Left colon (tissue), 2 donors: ENCODE results near the gene NTN3. TPM values are rescaled to one million over a fixed set of nuclear protein-coding genes. Genes with fewer than 3 reads are reported as not detected.
A peak's percentile ranks its signal among the peaks of the same experiment; 100 is the strongest.
"Not testable (repeated sequence)": the region's sequence is repeated elsewhere in the genome, so short reads cannot be mapped to it uniquely, and the experiment has no call there.

ENCODE experiments used
- ATAC-seq: fragments of 200-7000 bp; cut with Tn5 transposase; one replicate; pipeline ENCODE4 v1.9.1; 2020; ENCODE audit warnings: mild to moderate bottlenecking, moderate library complexity
- DNase-seq, 2 donors: peaks; one replicate each; pipeline ENCODE4 v3.0.0-alpha.2; 2020
- intact Hi-C, 2 donors: fragments of 100-400 bp; cut with DNase I in 1 of 2; cut with micrococcal nuclease in 1 of 2; formaldehyde crosslinking; loops; one replicate each; pipeline versions ENCODE4 v1.11.2 to v1.14.0; 2022; cut with DNase I, micrococcal nuclease
- total RNA-seq, 2 donors: library from RNA; stranded (reverse); fragmentation: NEBNext Ultra II Directional; extraction: Animal tissue kit (Norgen Biotek cat#: 25700); gene quantifications; one replicate each; pipeline ENCODE4 v1.2.1, GENCODE V29; 2021
- donor health status: DM: no; HTN: no; CAD: no.
- donor health status: DM: yes; HTN: yes; CAD: no.

Gene NTN3
- total RNA-seq, 2 donors from 2014 or later = not detected

DNA sequence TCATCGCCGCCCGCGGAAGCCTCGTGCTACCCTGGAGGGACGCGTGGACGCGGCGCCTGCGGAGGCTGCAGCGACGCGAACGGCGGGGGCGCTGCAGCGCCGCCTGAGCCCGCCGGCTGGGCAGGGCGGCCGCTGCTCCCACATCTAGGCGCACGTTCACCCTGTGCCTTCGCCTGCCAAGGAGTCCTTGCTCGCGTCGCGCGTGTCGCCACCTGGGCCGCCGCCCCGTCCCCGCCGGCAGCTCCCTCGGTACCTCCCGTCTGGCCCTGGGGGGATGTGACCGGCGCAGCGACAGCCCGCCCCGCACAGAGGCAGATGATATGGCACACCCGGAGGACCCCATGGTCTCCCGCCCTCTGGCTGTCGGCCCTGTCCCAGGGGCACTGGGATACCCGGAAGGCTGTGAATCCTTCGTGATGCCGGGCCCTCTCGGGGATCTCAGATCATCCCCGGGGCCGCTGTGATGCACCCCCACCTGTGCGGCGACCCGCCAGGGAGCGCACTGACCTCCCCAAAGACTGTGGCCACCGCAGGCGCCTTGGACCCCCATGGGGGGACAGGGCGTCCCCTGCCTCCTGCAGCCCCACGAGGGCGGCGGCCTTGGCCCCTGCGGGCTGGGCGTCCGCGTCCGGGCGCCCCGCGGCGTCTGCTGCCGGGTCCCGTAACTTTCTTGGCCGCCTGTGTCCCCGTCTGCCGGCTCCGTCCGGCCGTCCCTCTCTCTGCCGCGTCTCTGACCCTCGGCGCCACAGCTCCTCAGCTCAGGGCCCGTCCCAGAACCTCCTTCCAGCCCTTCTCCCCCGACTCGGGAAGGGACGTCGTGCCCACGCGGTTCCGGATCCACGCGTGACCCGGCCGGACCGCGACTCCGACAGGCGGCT, 3.1 kb downstream of the NTN3 start:
- peak; percentile 71 for ATAC-seq
- intact Hi-C loops = no loop called here
- DNase-seq = peak; percentile 49 to 69

- peak; percentile 85 for ATAC-seq
- intact Hi-C loops = no loop called here
Observed at GRCh38 chr16:2474877-2475412, 3.8 kb downstream of the NTN3 start, which contains the start of gene TBC1D24. Gene TBC1D24 (plus strand): TSS chr16:2475127. CDS start chr16:2496149, 21,022 bp downstream.

GRCh38 chr16:2475413-2476344, 4.6 kb downstream of the NTN3 start:
- intact Hi-C loops = no loop called here
- peak; percentile 50 for ATAC-seq

More at GRCh38 chr16:2474877-2475412, 3.8 kb downstream of the NTN3 start, which contains the start of gene TBC1D24:
- peak; percentile 80 to 85 for DNase-seq

DNA sequence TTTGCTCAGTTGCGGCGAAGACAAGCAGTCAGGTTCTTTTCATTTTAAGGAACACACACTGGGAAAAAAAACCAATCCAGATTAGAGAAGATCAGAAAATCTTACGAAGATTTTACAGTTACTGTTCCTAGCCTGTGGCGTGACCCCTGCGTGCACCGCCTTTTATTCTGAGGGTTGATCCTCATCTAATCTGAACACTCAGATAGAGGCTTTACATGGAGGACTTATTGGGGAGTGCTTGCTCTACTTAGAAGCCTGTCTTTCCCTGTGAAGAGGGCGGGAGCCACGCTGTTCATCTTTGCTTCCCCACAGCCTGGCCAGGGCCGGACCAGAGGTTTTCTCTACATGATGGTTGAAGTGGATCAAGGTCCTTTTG, 5.2 kb downstream of the NTN3 start:
- ATAC-seq (no peak), DNase-seq (peak in 1 of 2 donors; percentile 3)
- intact Hi-C loops = no loop called here

More at GRCh38 chr16:2475413-2476344, 4.6 kb downstream of the NTN3 start:
- DNase-seq = peak in 1 of 2 donors; percentile 54

DNA sequence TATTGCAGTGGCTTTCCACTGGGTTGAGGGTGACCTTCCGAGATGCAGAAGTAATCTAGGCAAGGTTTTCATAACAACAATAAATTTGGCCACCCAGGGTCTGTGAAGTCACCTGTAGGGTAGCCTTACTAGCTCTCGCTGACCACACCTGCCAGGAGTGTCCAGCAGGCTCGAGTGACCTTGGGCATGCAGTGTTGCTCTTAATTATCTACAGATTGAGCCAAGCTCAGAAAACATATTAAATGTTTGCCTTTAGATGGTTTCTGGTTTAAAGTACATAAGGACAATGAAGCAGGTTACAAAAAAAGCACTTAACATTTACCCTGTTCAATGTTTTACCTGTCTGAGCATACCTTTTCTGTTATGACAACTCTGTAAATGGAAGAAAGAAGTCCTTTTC, 5.6 kb downstream of the NTN3 start:
- DNase-seq (no peak), ATAC-seq (no peak)
- intact Hi-C loops = no loop called here

- no peak for DNase-seq
- intact Hi-C loops = no loop called here
- ATAC-seq = no peak
Observed at GRCh38 chr16:2477327-2477726, 6.2 kb downstream of the NTN3 start.

DNA sequence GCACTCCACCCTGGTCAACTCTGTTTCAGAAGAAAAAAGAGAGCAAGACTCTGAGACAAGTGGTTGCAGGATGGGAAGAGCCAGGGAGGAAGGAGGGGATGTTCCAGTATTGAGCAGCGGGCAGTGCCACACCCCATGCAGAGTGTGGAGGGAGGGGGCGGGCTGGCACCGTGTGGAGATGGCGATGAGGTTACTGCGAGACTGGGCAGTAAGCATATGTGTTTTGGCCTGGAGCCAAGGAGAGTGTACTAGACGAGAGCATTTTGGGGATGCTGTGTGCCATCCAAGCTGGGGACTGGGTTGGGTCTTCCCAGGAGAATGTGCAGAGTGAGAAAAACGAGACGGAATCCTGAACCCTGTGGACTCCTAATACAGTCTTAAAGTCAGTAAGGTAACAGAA, 7.2 kb downstream of the NTN3 start:
- ATAC-seq (no peak), DNase-seq (no peak)
- intact Hi-C loops = no loop called here

DNA sequence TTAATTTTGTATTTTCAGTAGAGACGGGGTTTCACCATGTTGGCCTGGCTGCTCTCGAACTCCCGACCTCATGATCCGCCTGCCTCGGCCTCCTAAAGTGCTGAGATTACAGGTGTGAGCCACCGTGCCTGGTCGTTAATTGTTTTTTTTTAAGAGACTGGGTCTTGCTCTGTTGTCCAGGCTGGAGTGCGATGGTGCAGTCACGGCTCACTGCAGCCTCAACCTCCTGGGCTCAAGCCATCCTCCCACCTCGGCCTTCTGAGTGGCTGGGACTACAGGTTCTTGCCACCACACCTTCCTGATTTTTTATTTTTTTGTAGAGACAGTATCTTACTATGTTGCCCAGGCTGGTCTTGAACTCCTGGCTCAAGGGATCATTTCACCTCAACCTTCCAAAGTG, 8.9 kb downstream of the NTN3 start:
- ATAC-seq, DNase-seq, intact Hi-C loops: not testable (repeated sequence)

GRCh38 chr16:2480948-2481347, 9.9 kb downstream of the NTN3 start:
- intact Hi-C loops = no loop called here

DNA sequence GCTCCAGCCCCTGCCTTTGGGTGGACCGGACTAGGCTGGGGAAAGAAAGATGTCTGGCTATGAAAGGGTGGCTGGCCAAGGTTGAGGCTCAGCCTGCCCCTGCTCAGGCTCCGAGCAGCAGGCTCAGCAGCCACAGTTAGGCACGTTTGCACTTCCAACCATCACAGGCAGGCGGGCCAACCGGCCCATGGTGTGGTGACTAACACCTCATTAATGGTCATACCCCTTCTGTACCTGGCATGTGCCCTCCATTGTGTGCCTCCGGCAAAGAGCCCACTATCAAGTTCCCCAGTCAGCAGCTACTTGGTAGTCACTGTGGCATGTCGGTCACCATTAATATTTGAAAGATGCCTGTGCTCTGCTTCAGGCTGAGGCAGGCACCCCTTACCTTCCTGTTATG, 10.6 kb downstream of the NTN3 start:
- peak in 1 of 2 donors; percentile 3 for DNase-seq
- intact Hi-C loops = no loop called here
- ATAC-seq = no peak

More at GRCh38 chr16:2480948-2481347, 9.9 kb downstream of the NTN3 start:
- DNase-seq (peak; percentile 78 to 88), ATAC-seq (peak; percentile 96)

- ATAC-seq (no peak), DNase-seq (peak in 1 of 2 donors; percentile 6)
- intact Hi-C loops = no loop called here
Observed at GRCh38 chr16:2482249-2482648, 11.2 kb downstream of the NTN3 start.

DNA sequence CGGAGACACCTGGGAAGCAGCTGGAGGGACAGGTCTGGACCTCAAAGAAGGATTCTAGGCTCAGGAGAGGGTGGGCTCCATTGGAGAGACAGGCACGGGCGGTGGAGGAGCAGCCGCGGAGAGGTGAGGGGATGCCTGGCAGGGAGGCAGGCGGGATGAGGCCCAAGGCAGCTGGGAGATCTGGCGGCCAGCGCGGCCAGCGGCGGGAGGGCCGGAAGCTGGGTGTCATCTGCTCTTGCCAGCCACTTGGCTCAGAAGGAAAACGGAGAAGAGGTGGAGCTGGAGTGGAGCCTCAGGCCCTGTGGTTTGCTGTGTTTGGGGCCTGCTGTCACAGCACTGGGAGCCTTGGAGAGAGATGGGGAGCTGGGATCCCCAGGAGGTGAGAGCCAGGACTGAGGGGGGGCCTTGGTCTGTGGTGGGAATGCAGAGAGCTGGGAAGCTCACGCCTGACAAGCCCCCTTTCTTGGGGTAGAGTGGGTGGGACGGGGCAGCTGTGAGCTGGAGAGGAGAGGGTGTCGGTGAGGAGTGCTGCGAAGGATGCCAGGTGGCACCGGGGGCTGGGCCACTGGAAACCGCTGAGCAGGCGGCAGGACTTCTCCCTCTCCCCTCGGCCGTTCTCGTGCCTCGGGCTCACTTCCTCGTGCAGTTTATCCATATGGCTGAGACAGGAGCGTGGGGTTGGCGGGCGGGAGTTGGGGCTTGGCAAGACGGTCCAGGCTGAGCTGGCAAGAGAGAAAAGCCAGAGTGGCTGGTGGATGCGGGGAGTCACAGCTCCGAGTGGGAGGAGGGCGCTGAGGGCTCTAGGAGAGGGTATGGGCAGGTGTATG, 11.8 kb downstream of the NTN3 start:
- intact Hi-C loops = no loop called here
- no peak for ATAC-seq
- peak in 1 of 2 donors; percentile 29 for DNase-seq

DNA sequence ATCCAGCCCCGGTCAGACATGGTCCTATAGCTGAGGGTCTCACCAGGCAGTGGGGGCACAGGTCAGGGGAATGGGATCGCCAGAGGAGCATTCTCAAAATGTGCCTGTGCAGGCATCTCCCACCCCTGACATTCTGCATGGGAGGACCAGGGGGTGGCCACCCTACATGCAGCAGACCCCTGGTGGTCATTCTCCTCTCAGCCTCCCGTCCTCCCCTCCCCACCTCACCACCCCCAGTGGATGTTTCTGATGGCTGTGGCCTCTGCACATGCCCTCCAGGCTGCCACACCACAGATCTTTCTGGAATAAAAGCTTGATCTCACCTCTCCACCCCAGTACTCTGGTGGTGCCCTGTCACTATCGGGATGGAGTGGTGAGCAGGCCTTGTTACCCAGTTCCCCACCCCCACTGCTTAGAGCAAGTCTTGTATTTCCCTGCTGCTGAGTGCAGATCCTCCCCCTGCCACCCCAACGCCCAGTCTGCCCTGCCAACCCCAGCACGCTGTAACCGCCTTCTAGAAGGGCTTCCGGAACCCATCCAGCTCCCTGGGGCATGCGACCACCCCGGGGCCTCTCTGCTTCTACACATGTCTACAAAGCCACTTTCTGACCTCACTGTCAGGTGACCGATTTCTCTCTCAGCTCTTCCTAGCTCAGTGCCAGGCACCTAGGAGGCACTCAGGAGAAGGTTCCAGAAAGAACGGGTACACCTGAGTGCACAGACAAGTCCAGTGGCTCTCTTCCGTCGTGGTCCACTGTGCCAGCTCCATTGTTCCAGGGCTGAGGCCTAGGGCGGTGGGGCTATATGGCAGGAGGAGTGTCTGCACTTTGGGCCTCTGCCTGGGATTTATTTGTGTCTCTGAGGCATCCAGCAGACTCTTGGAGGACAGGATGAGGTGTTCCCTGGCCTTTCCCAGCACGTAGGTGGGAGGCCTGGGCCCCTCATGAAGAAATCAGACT, 13.1 kb downstream of the NTN3 start:
- ATAC-seq (no peak), DNase-seq (no peak)
- intact Hi-C loops = no loop called here

DNA sequence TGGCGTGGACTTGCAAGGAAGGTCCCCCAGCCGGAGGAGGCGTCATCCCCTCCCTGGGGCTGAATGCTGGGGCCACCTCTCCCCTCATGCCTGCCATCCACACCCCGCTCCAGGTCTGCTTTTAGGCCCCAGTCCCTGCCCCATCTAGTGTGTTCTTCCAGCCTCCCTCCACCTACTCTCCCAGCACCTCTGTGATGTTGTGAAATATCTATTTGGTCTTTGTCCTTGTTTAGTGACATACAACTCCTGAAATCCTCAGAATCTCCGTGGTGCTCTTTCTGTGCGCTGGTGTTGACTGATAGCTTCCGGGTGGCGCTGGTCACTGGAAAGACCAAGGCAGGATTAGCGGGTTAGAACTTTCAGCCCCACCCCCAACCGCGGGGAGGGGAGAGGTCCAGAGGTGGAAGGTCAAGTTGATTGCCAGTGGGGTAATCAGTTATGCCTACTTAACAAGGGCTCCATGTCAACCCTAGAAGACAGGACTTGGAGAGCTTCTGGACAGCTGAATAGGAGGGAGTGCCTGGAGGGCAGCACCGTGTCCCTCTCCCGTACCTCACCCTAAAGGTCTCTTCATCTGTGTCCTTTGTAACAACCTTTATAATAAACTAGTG, 13.9 kb downstream of the NTN3 start:
- ATAC-seq (no peak), DNase-seq (no peak)
- intact Hi-C loops = no loop called here

GRCh38 chr16:2485811-2486507, 14.9 kb downstream of the NTN3 start:
- no peak for ATAC-seq
- DNase-seq = peak in 1 of 2 donors; percentile 7
- intact Hi-C loops = no loop called here
